DMS114 treated with DMSO at 0.1 percent for 48 hours (cell line): ENCODE data around the gene RPH3AL.
"Not testable (repeated sequence)": the region's sequence is repeated elsewhere in the genome, so short reads cannot be mapped to it uniquely, and the experiment has no call there.

ENCODE experiments used
- DNase-seq: peaks from one replicate; lab custom pipeline; 2025; ENCODE audit not compliant: unreplicated experiment; lab: John Stamatoyannopoulos, UW

Gene RPH3AL

DNA sequence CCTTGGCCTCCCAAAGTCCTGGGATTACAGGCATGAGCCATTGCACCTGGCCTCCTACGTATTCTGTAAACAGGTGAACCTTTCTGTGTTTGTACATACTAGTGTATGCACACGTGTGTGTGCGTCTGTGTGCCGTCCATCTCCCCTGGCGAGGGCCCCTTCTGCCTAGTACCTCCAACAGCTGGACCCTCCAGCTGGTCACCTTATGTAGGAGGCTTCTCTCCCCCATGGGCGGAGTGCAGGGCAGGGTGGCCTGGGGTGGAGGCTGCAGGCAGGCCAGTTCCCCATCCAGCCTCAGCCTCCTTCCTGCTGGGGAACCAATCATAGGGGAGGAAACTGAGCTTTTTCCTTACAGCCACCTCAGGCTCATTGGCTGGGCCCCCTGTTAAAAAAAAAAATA, 146.8 kb downstream of the RPH3AL start:
- DNase-seq: no peak

DNA sequence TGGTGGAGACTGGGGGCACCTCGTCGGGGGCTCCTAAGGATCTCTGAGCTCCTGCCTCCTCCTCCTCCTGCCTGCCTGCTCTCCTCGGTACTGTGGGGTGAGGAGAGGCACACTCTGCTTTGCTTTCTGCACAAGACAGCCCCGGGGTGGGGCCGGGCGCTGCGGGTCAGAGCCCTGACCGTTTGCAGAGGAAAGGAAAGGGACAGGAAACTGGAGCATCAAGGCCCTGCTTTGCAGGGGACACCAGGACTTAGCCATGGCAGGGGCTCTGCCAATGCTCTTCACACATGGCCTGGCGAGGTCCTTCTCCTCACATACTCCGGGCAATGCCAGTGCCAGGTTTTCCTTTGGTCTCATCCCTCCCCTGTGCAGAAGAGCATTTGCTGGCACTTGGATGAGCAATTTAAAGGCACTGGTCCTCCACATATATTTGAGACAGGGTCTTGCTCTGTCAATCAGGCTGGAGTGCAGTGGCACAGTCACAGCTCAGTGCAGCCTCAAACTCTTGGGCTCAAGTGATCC, 147.4 kb downstream of the RPH3AL start:
- DNase-seq: no peak

DNA sequence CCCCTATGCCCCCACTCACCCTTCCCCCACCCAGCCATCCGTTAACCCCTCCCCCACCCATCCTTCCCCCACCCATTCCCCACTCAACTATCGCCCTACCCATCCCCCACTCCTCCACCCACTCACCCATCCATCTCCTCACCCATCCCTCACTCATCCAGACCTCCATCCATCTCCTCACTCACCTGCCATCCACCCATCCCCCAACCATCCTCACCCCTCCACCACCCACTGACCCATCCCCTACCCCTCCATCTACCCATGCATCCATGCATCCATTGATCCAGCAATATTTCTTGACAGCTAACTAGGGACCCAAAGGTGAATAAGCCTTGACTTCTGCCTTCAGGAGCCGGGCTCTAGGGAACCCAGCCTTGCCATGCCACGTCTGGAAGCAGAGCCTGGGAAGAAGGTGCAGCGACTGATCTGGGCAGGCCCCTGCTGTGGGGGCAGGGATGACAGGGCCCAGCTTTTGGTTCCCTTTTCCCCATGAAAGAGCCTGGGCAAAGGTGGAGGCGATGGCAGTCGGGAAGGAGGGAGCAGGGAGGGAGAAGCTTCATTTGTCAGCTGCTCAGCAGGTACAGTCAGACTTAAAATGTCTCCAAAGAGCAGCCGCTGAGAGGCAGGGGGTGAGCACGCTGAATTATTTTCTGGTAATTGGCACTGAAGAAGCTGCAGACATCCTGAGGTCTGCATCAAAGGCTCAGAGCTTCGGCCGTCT, 148.0 kb downstream of the RPH3AL start:
- DNase-seq: no peak

DNA sequence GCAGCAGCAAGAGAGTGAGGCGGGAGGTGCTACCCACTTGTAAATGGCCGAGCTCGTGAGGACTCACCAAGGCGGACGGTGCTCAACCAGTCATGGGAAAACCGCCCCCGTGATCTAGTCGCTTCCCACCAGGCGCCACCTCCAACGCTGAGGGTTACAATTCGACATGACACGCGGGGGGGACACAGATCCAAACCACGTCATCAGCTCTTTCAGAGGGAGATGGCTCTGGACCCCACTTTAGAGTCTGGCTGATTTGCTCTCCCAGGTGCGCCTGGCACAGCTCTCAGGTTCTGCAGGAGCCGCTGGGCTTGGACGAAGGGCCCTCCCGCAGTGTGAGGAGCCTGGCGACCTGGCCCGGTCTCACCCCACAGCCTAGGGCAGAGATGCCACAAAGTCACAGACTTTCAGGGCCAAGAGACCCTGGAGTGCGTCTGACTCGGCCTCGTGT, 150.1 kb downstream of the RPH3AL start:
- no peak for DNase-seq

DNA sequence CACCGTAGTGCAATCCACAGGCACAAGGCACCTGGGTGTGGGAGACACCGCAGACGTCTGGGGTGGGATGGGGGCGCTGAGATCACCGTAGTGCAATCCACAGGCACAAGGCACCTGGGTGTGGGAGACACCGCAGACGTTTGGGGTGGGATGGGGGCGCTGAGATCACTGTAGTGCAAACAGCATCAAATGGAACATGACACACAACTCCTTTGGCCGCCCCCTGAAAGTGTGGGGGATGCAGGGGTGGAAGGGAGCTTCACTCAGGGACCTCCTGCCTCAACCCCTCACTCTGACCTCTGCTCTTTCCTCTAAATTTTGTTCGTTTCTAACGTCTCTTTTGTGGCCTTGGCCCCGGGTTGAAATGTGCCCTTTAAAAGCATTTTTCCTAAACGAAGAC, 150.9 kb downstream of the RPH3AL start:
- not testable (repeated sequence) for DNase-seq

DNA sequence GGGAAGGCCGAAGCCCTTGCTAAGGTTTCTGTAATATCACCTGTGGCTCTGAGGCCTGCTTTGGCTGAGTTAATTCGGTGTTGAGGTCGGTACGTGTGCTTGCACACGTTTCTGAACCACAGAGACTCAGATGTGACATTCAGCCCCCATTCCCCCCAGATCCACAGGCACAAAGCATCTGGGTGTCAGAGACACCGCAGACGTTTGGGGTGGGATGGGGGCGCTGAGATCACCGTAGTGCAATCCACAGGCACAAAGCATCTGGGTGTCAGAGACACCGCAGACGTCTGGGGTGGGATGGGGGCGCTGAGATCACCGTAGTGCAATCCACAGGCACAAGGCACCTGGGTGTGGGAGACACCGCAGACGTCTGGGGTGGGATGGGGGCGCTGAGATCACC, 151.3 kb downstream of the RPH3AL start:
- DNase-seq: not testable (repeated sequence)

DNA sequence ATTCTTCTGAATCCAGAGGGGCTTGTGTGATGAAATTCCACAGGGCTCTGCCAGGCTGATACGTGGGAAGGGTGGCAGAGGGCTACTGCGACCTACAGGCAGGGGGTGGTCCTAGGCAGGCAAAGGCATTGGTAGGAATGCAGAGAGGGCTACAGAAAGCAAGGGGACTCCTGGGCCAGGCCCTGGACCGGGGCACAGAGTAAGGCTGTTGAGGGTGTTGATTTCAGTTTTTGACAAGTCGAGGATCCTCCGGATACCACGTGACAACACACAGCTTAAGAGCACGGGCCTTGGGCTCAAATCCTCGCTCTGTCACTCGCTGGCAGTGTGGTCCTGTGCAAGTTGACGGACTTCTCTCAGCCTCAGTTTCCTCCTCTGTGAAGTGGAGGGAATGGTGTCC, 152.0 kb downstream of the RPH3AL start:
- no peak for DNase-seq

DNA sequence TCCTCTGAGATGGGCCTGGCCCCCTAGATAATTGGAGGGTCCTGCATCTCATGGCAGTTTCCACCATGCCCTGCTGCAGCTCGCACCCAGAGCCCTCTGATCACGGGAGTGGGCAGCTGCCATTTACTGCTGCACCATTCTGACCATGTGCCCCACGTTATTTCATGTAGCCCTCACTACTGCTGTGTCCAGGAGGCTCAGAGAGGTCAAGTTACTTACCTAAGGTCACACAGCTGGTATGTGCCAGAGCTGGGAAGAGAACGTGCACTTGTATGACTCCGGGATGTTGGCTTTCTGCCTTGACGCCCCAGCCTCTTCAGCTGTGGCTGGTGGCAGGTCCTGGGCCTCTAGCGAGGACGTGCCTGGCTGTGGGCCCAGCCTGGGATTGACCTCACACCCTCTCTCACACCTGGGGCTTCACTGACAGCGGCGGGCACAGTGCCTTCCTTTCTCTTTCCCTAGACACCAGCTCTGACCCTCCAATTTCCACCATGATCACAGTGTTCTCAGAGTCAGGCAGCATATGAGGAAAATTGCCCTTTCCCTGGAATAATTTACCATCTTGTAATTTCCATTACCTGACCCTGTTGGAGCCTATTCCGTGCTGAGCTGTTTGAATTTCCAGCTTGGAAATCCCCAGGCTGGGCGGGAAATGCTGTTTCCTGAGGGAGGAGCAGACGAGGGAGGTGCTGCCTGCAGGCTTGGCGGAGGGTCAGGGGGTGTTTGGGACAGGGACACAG, 152.6 kb downstream of the RPH3AL start:
- no peak for DNase-seq

DNA sequence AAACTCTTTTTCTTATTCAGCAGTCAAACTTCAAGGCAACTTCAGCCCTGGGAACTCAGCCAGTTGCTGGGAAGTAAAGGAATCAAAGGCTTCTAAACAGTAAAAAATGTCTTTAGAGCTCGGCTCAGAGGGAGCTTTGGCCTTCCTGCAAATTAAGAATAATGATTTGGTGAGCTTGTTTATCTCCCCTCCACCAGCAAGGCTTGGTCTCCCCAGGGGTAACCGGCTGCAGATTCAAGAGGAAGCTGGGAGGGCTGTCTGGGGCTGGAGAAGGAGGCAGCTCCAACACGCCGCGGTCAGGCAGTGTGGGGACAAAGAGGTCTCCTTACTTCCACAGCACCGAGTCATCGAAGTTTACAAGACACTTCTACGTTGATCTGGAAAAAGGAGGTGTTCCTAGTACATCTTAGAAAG, 153.4 kb downstream of the RPH3AL start:
- no peak for DNase-seq

DNA sequence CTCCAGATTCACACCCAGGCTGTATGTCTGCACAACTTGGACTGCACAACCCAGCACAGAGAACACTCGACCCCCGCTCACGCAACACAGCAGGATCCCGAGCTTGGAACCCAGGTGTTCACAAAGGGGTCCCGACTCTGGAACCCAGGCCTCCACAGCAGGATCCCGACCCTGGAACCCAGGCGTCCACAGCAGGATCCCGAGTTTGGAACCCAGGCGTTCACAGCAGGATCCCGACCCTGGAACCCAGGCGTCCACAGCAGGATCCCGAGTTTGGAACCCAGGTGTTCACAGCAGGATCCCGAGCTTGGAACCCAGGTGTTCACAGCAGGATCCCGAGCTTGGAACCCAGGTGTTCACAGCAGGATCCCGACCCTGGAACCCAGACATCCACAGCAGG, 154.4 kb downstream of the RPH3AL start:
- not testable (repeated sequence) for DNase-seq

DNA sequence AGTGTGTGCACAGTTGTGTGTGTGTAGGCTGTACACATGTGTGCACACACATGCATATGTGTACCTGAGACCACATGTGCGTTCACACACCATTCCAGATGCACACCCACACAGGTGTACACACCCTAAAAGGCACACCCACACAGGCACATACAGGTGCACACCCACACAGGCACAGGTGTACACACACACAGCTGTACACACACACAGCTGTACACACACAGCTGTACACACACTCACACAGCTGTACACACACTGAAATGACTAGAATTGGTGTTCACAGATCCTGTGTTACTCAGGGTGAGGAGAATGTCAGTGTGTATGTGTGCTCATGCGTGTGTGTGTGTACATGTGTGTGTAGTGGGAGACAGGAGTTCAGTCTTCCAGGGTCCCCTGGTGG, 155.3 kb downstream of the RPH3AL start:
- no peak for DNase-seq

DNA sequence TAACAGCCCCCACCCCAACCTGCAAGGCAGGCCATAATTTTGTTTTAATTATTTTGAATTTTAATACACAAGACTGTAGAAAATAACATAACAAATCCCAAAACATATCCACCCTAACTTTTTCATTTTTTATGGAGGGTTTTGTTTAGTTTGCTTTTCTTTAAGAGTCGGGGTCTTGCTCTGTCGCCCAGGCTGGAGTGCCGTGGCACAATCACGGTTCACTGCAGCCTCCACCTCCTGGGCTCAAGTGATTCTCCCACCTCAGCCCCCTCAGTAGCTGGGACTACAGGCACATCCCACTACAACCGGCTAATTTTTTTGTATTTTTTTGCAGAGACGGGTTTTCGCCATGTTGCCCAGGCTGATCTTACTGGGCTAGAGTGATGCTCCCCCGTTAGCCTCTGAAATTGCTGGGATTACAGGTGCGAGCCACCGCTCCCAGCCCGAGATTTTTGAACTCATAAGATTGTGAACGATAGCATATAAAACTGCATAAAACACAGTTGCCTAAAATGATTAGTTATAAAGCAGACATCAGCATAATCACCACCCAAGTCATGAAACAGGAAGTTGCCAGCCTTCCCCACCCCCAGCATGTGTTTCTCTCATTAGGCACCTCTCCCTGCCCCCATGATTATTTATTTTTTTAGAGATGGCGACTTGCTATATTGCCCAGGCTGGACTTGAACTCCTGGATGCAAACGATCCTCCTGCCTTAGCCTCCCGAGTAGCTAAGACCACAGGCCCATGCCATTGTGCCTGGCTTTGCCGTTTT, 157.6 kb downstream of the RPH3AL start:
- no peak for DNase-seq

DNA sequence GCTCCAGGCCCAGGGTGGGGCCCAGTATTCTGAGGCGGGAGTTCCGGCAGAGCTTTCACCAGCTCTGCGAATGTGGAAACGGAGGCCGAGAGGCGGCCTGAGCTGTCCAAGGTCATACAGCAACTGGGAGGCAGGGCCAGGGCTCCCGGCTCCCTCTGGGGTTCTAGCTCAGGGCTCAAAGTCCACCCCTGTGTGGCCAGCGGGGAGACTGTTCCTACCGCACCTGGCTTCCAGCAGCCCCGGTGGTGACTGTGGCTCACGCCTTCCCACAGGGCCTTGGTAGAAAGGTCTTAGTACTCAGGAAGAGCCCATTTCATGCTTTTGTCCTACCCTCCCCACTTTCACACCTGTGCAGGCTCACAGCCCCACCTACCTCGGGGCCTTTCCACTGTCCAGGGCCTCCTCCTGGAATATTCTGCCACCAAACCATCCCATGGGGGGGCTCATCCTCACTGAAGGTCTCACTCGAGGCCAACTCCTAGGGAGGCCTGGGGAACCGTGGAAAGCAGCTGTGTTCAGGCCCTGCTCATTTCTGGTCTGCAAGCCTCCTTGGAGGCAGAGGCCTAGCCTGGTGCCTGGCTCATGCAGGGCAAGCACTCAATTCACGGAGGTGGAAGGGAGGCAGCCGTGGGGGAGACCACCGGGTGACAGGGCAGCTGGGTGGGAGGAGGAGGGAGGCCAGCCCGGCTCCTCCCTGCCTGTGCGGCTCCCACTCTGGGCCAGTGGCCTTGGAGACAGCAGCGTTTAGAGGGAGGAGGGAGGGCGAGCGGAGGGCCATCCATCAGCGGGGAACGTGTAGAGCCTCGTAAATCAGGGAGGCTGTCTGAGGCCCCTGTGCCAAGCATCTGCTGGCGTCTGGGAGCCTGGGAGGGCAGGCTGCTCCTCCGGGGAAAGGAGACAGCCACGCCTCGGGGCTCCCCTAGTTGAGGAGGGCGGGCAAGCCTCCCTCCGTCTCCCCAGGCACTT, 158.5 kb downstream of the RPH3AL start:
- no peak for DNase-seq

DNA sequence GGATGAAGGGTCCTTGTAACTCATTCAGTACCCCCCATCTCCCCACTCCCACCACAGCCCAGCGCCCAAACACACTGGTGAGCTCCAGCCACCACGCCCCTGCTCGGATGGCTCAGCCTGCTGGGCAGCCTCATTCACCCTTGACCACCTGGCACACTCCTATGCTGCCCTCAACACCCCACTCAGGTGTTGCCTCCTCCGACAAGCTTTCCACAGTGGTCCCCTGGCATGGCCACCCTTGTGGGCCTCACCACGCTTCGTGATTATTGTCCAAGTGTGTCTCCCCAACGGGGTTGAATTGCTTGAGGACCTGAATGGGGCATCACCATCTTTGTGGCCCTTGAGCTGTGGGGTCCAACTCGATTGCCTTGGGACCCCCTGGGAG, 159.2 kb downstream of the RPH3AL start:
- DNase-seq: no peak

DNA sequence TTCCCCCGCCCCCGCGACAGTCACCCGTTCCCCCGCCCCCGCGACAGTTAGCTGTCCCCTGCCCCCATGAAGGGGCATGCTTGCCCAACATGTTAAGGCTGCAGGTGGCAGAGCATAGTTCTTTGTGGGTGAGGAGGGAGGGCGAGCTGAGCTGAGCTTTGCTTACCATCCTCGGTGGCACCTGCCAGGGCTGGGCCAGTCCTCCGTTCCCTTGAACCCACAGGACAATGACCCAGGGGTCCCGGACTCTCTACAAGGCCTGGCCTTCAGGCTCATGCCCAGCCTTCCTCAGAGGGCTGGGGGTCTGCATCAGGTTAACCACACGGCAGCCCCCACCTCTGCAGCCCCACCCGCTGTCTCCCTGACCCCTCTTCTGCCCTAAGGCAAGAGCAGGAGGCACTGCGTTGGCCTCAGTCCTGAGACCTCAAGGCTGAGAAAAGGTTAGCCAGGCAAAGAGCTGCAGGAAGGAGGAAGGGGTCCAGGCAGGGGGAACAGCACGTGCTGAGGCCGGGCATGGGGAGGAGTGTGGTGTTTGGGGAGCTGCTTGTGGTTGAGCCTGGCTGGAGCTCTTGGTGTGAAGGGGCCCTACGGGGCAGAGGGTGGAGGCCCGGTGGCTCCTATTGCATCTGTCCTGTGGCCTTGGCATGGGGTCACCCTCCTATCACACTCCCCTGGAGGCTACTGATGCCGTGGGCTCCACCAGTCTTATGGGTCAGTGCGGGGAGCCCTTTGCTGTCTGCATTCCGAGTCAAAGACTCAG, 159.8 kb downstream of the RPH3AL start:
- DNase-seq: no peak

DNA sequence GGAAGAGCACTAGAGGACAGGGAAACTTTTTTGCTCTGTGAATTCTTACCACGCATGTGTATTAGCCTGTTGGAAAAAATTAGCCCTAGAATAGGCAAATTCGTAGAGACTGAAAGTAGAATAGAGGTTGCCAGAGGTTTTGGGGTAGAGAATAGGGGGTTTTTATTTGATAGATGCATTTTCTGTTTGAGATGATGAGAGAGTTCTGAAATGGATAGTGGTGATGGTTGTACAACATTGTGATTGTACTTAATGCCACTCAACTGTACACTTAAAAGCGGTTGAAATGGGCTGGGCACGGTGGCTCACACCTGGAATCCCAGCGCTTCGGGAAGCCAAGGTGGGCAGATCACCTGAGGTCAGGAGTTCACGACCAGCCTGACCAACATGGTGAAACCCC, 163.2 kb downstream of the RPH3AL start:
- DNase-seq: no peak

DNA sequence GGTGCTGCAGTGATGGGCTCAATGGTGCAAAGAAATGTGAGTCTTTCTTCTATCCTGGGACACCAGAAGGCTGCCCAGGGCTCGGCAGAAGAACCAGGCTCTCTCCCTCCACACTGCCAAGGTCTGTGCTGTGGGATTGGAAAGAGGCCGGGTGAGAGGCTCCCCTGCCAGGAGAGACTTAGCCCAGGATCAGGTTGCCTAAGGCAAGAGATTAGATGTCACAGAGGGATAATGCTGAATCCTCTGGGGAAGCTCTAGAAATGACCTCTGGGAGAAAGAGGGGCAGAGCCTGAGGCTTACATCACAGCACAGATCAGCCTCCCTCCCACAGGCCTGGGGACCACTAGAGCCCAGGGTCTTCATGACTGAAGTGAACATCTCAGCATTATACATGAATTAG, 165.5 kb downstream of the RPH3AL start:
- DNase-seq: no peak

DNA sequence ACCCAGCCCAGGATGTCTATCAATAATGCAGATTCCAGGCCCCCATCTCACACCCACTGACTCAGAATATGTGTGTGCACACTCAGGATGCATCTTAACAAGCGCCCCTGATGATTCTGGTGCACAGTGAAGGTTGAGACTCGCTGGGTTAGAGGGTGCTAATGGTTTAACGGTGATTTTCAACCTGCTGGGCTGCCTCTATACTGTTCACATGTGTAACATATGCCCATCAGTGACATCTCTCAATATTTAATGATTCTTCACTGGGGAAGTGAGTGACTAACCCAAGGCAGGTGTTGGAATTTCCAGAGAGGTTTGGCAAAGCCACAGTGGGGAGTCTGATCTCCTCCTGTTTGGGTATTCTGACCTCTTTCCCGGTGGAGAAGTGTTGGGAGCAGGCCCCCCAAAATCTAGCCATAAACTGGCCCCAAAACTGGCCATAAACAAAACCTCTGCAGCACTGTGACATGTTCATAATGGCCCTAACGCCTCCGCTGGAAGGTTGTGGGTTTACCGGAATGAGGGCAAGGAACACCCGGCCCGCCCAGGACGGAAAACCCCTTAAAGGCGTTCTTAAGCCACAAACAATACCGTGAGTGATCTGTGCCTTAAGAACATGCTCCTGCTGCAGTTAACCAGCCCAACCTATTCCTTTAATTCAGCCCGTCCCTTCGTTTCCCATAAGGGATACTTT, 167.0 kb downstream of the RPH3AL start:
- DNase-seq: no peak

DNA sequence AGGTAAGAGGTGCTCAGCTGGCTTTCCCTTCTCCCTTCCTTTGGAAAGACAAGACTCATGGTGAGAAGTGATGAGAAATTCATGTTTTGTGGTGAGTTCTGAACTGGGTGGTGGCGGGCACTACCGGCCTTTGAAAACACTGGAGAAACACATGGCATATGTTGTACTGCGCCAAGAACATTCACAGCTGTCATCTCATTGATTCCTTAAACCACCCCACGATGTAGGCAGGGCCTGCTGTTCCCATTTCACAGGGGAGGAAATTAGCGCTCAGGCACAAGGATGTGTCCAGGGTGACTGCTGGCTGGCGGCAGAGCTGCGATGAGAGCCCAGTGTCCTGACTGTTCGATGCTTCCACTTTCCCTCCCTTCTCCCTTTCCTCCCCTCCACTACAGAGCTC, 169.6 kb downstream of the RPH3AL start:
- DNase-seq: no peak
